CD14-positive monocyte (primary cell): ENCODE measurements around the gene KRT32. TPM values are rescaled to one million over a fixed set of nuclear protein-coding genes. Genes with fewer than 3 reads are reported as not detected.

Experiments
- DNase-seq, 3 donors: peaks; one replicate each; pipeline ENCODE4 v3.0.0-alpha.2; 2011 to 2022
- H2AFZ ChIP-seq: 2 replicates; pipeline ENCODE4 v1.6.0; 2012; ENCODE audit warnings: mild to moderate bottlenecking, low read depth, low read length, inconsistent platforms; ENCODE audit not compliant: insufficient read depth, poor library complexity, severe bottlenecking
- H3K27ac ChIP-seq, 2 donors: 1 replicate in 1 of 2; 2 replicates in 1 of 2; pipeline ENCODE4 v1.5.1; 2012 to 2013; ENCODE audit warnings: low read length in 2 of 2, control low read depth in 1 of 2, inconsistent platforms in 1 of 2, low read depth in 1 of 2, mild to moderate bottlenecking in 1 of 2
- H3K27me3 ChIP-seq, 2 donors: one replicate each; pipeline versions ENCODE4 v1.6.0 to v1.6.1; 2011 to 2013; ENCODE audit warnings: low read length in 2 of 2; ENCODE audit not compliant: control insufficient read depth in 2 of 2, insufficient read depth in 2 of 2
- H3K36me3 ChIP-seq, 2 donors: replicated peaks in 1 of 2; 1 replicate in 1 of 2; 2 replicates in 1 of 2; pipeline versions ENCODE4 v1.5.1 to v1.6.1; 2012 to 2013; ENCODE audit warnings: low read length in 2 of 2, control low read depth in 1 of 2, inconsistent platforms in 1 of 2, mild to moderate bottlenecking in 1 of 2; ENCODE audit not compliant: insufficient read depth in 2 of 2, control insufficient read depth in 1 of 2
- H3K4me1 ChIP-seq, 2 donors: 1 replicate in 1 of 2; 2 replicates in 1 of 2; pipeline versions ENCODE4 v1.5.1 to v1.6.1; 2012 to 2013; ENCODE audit warnings: low read length in 2 of 2, control low read depth in 1 of 2, inconsistent platforms in 1 of 2, mild to moderate bottlenecking in 1 of 2, moderate library complexity in 1 of 2; ENCODE audit not compliant: insufficient read depth in 2 of 2, control insufficient read depth in 1 of 2
- H3K4me2 ChIP-seq: replicated peaks from 2 replicates; pipeline ENCODE3; 2012; ENCODE audit warnings: low read length, moderate library complexity, mild to moderate bottlenecking; ENCODE audit not compliant: poor library complexity, severe bottlenecking; ENCODE audit errors: extremely low read depth
- H3K4me3 ChIP-seq, 3 experiments: fragments of 200-600 bp in 1 of 3; sonication (generic) in 1 of 3; replicated peaks in 1 of 3; 1 replicate in 2 of 3; 2 replicates in 1 of 3; pipeline ENCODE4 v1.5.1; 2011 to 2013; ENCODE audit warnings: low read length in 3 of 3, mild to moderate bottlenecking in 3 of 3, control low read depth in 2 of 3, low read depth in 2 of 3, inconsistent platforms in 1 of 3, moderate library complexity in 1 of 3
- H3K79me2 ChIP-seq: 2 replicates; pipeline ENCODE4 v1.6.0; 2012; ENCODE audit warnings: mild to moderate bottlenecking, control low read depth, inconsistent platforms, low read length, moderate library complexity; ENCODE audit not compliant: insufficient read depth
- H3K9ac ChIP-seq: 2 replicates; pipeline ENCODE4 v1.6.0; 2017; ENCODE audit warnings: low read length, mild to moderate bottlenecking; ENCODE audit not compliant: insufficient read depth, poor library complexity, severe bottlenecking
- H3K9me3 ChIP-seq, 2 donors: replicated peaks in 1 of 2; 1 replicate in 1 of 2; 2 replicates in 1 of 2; pipeline versions ENCODE4 v1.5.1 to v1.6.1; 2012 to 2013; ENCODE audit warnings: low read length in 2 of 2, control low read depth in 1 of 2; ENCODE audit not compliant: control insufficient read depth in 1 of 2, insufficient read depth in 1 of 2
- H4K20me1 ChIP-seq: 2 replicates; pipeline ENCODE4 v1.6.0; 2012; ENCODE audit warnings: mild to moderate bottlenecking, low read length, control low read depth, moderate library complexity; ENCODE audit not compliant: insufficient read depth
- H3K27ac Mint-ChIP-seq, 7 donors: one replicate each; pipeline ENCODE4 v1.8.0; 2020; ENCODE audit warnings: mild to moderate bottlenecking in 7 of 7, mixed read lengths in 7 of 7, moderate library complexity in 6 of 7, inconsistent platforms in 2 of 7
- H3K27me3 Mint-ChIP-seq, 3 donors: one replicate each; pipeline ENCODE4 v1.8.0; 2021 to 2022; ENCODE audit warnings: low read depth in 3 of 3, mild to moderate bottlenecking in 3 of 3, mixed read lengths in 3 of 3, moderate library complexity in 3 of 3, inconsistent platforms in 1 of 3
- H3K36me3 Mint-ChIP-seq, 2 donors: one replicate each; pipeline ENCODE4 v1.8.0; 2020; ENCODE audit warnings: mixed read lengths in 2 of 2, inconsistent platforms in 1 of 2, mild to moderate bottlenecking in 1 of 2
- H3K4me1 Mint-ChIP-seq: one replicate; pipeline ENCODE4 v1.8.0; 2020; ENCODE audit warnings: mild to moderate bottlenecking, mixed read lengths
- H3K4me3 Mint-ChIP-seq, 2 donors: one replicate each; pipeline ENCODE4 v1.8.0; 2020; ENCODE audit warnings: mild to moderate bottlenecking in 2 of 2, mixed read lengths in 2 of 2, moderate library complexity in 1 of 2
- H3K9me3 Mint-ChIP-seq, 7 donors: one replicate each; pipeline ENCODE4 v1.8.0; 2020 to 2022; ENCODE audit warnings: mixed read lengths in 7 of 7, mild to moderate bottlenecking in 6 of 7, moderate library complexity in 6 of 7, inconsistent platforms in 2 of 7
- whole genome bisulfite sequencing: methylation state at CpG from one replicate; pipeline ENCODE4 v1.1.5; 2013; ENCODE audit warnings: missing lambda C conversion rate; ENCODE audit not compliant: insufficient coverage; 5-methylcytosine and 5-hydroxymethylcytosine counted together
- intact Hi-C, 2 donors: fragments of 100-400 bp; cut with micrococcal nuclease; formaldehyde crosslinking; loops; one replicate each; pipeline versions ENCODE4 v1.15.0 to v1.15.1; 2023
- polyA plus RNA-seq, 3 donors: library from polyadenylated mRNA; depleted of rRNA in 1 of 3; unstranded in 2 of 3; stranded (reverse) in 1 of 3; fragments of 300-500 nt in 2 of 3; fragments of >200 nt in 1 of 3; fragmentation: Illumina TruSeq in 2 of 3; gene quantifications; 1 replicate in 2 of 3; 2 replicates in 1 of 3; pipeline ENCODE4 v1.2.3, GENCODE V29; 2012 to 2021
- TF ChIP-seq, protein P1 (sequence below): fragments of 200-600 bp; IDR thresholded peaks from one replicate; pipeline ENCODE4 v1.8.0; 2022; ENCODE audit warnings: antibody characterized with exemption, mild to moderate bottlenecking

The KRT32 gene
- polyA plus RNA-seq, 3 donors: not detected

GRCh38 chr17:41437254-41437653 lies 29.9 kb downstream of the KRT32 start:
- no peak for DNase-seq
- Histone ChIP-seq H3K79me2 (no peaks in the 10 kb centered on the region), H3K27me3 (no peaks in the 10 kb centered on the region), H3K4me3 (no peak overlapping the region), H3K27ac (no peak overlapping the region), H4K20me1 (no peaks in the 10 kb centered on the region), H3K4me1 (no peaks in the 10 kb centered on the region), H3K9ac (no peak overlapping the region), H3K4me2 (no peak overlapping the region), H3K9me3 (no peaks in the 10 kb centered on the region), H3K36me3 (no peaks in the 10 kb centered on the region), H2AFZ (no peak overlapping the region)
- Mint-ChIP-seq H3K9me3 (peaks cover 0 to 3% (median 0%) of the 10 kb centered on the region in 7 donors), H3K4me1 (peaks cover 5% of the 10 kb centered on the region), H3K27me3 (peaks cover 6 to 13% (median 11%) of the 10 kb centered on the region in 3 donors), H3K4me3 (no peak overlapping the region), H3K27ac (no peak overlapping the region), H3K36me3 (no peaks in the 10 kb centered on the region)
- TF ChIP-seq, protein P1, sequence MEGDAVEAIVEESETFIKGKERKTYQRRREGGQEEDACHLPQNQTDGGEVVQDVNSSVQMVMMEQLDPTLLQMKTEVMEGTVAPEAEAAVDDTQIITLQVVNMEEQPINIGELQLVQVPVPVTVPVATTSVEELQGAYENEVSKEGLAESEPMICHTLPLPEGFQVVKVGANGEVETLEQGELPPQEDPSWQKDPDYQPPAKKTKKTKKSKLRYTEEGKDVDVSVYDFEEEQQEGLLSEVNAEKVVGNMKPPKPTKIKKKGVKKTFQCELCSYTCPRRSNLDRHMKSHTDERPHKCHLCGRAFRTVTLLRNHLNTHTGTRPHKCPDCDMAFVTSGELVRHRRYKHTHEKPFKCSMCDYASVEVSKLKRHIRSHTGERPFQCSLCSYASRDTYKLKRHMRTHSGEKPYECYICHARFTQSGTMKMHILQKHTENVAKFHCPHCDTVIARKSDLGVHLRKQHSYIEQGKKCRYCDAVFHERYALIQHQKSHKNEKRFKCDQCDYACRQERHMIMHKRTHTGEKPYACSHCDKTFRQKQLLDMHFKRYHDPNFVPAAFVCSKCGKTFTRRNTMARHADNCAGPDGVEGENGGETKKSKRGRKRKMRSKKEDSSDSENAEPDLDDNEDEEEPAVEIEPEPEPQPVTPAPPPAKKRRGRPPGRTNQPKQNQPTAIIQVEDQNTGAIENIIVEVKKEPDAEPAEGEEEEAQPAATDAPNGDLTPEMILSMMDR: no peak
- intact Hi-C loops: no loop called here
- WGBS: 77% methylated on average over 7 of the region's 7 CpGs

DNA sequence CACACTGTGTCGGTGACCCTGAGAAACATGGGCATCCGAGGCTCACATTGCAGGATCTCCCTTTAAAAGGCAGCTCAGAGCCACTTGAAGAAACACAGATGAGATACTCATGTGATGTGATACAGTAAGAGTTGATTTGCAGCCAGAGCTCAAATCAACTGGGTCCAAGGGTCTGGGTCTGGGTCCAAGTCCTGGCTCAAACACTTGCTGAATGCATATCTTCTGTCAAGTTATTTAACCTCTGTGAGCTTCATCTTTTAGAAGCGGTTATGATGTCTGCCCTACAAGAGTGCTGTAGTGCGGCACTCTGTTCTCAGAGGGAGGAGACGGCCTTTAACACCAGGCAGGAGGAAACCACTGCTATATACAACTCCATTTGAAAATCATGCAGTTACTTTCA lies 32.8 kb downstream of the KRT32 start:
- Mint-ChIP-seq H3K27me3 (peaks cover 5 to 14% (median 12%) of the 10 kb centered on the region in 3 donors), H3K4me1 (peaks cover 5% of the 10 kb centered on the region), H3K9me3 (no peaks in the 10 kb centered on the region), H3K27ac (no peak overlapping the region), H3K4me3 (no peak overlapping the region), H3K36me3 (no peaks in the 10 kb centered on the region)
- Histone ChIP-seq H3K4me1 (no peaks in the 10 kb centered on the region), H3K4me3 (no peak overlapping the region), H3K36me3 (no peaks in the 10 kb centered on the region), H3K27me3 (no peaks in the 10 kb centered on the region), H3K9me3 (no peaks in the 10 kb centered on the region), H3K79me2 (no peaks in the 10 kb centered on the region), H2AFZ (no peak overlapping the region), H3K9ac (no peak overlapping the region), H3K4me2 (no peak overlapping the region), H3K27ac (no peak overlapping the region), H4K20me1 (no peaks in the 10 kb centered on the region)
- DNase-seq: no peak
- WGBS: 67% methylated on average over 1 of the region's 5 CpGs
- TF ChIP-seq, protein P1: no peak
- intact Hi-C loops: no loop called here
